Measurements from ENCODE around the gene GPBP1.
"Not testable (repeated sequence)": the region's sequence is repeated elsewhere in the genome, so short reads cannot be mapped to it uniquely, and the experiment has no call there.

Gene GPBP1

DNA sequence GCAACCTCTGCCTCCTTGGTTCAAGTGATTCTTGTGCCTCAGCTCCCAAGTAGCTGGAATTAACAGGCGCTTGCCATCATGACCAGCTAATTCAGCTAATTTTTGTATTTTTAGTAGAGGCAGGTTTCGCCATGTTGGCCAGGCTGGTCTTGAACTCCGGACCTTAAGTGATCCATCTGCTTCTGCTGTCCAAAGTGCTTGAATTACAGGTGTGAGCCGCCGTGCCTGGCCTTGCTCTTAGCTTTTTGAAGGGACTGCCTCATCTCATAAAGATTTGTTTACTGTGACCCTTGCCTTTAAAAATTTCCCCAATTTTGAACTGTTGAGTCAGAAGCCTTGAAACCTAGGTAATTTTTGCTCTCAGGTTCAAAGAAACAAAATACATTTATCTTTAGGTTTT, 17.3 kb downstream of the GPBP1 start:
- TF ChIP-seq CTCF (IDR thresholded peaks at IDR 0.05; ENCODE audit: insufficient read depth, low read length, poor library complexity, severe bottlenecking) (no peak), EZH2phosphoT487 (conservative IDR thresholded peaks at IDR 0.05; ENCODE audit: low read length) (no peak)
- peaks cover 50% of the 10 kb centered on the region for H4K20me1 ChIP-seq (ENCODE audit: low read depth, low read length)
- H3K79me2 ChIP-seq (ENCODE audit: insufficient read depth, low read length), result peaks cover 100% of the 10 kb centered on the region
- H3K4me3 ChIP-seq (ENCODE audit: insufficient read depth, low read length, poor library complexity, severe bottlenecking), result no peak overlapping the region
- no peak overlapping the region for H2AFZ ChIP-seq (ENCODE audit: low read depth, low read length, severe bottlenecking)
- no peaks in the 10 kb centered on the region for H3K9me2 ChIP-seq (replicated peaks; ENCODE audit: insufficient read depth, low read length)
- peaks cover 9% of the 10 kb centered on the region; the same call in 1 of the 2 replicates for H3F3A ChIP-seq (ENCODE audit: insufficient read depth)
- no peak overlapping the region for H3K4me2 ChIP-seq (ENCODE audit: low read depth, low read length, poor library complexity, severe bottlenecking)
- no peak overlapping the region for H3K9ac ChIP-seq (ENCODE audit: low read length)
- H3K27ac ChIP-seq (ENCODE audit: low read depth, low read length), result no peak overlapping the region
- no peaks in the 10 kb centered on the region for H3K27me3 ChIP-seq (ENCODE audit: low read length)
- peaks cover 13% of the 10 kb centered on the region; the same call in 1 of the 2 replicates for H3K36me3 ChIP-seq (ENCODE audit: low read length)
- no peaks in the 10 kb centered on the region for H3K9me3 ChIP-seq (ENCODE audit: insufficient read depth, low read length)

GRCh38 chr5:57191986-57192385, 18.1 kb downstream of the GPBP1 start:
- Histone ChIP-seq H3K4me3 (ENCODE audit: insufficient read depth, low read length, poor library complexity, severe bottlenecking) (no peak overlapping the region), H3K9ac (ENCODE audit: low read length) (no peak overlapping the region), H3F3A (ENCODE audit: insufficient read depth) (peaks cover 6% of the 10 kb centered on the region; the same call in 1 of the 2 replicates), H4K20me1 (ENCODE audit: low read depth, low read length) (peaks cover 46% of the 10 kb centered on the region), H2AFZ (ENCODE audit: low read depth, low read length, severe bottlenecking) (no peak overlapping the region), H3K79me2 (ENCODE audit: insufficient read depth, low read length) (peaks cover 100% of the 10 kb centered on the region), H3K9me2 (replicated peaks; ENCODE audit: insufficient read depth, low read length) (no peaks in the 10 kb centered on the region), H3K27ac (ENCODE audit: low read depth, low read length) (no peak overlapping the region), H3K4me2 (ENCODE audit: low read depth, low read length, poor library complexity, severe bottlenecking) (no peak overlapping the region), H3K9me3 (ENCODE audit: insufficient read depth, low read length) (no peaks in the 10 kb centered on the region), H3K27me3 (ENCODE audit: low read length) (no peaks in the 10 kb centered on the region), H3K36me3 (ENCODE audit: low read length) (peaks cover 14% of the 10 kb centered on the region; the same call in 1 of the 2 replicates)
- no peak for TF ChIP-seq EZH2phosphoT487 (conservative IDR thresholded peaks at IDR 0.05; ENCODE audit: low read length)
- no peak for TF ChIP-seq CTCF (IDR thresholded peaks at IDR 0.05; ENCODE audit: insufficient read depth, low read length, poor library complexity, severe bottlenecking)

DNA sequence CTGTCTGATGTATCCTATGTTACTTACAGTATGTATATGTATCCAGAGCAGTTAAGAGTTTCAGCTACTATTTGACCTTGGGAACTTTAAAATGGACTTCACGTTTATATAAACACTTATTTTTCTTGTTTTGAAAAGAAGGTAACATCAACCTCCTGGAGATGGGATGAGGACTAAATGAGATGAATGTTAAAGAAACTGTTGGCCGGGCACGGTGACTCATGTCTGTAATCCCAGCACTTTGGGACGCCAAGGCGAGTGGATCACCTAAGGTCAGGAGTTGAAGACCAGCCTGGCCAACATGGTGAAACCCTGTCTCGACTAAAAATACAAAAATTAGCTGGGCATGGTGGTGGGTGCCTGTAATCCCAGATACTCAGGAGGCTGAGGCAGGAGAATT, 19.0 kb downstream of the GPBP1 start:
- peaks cover 40% of the 10 kb centered on the region for H4K20me1 ChIP-seq (ENCODE audit: low read depth, low read length)
- H3K27ac ChIP-seq (ENCODE audit: low read depth, low read length); H3K4me3 ChIP-seq (ENCODE audit: insufficient read depth, low read length, poor library complexity, severe bottlenecking); H2AFZ ChIP-seq (ENCODE audit: low read depth, low read length, severe bottlenecking); H3K9ac ChIP-seq (ENCODE audit: low read length); H3K4me2 ChIP-seq (ENCODE audit: low read depth, low read length, poor library complexity, severe bottlenecking); H3K9me2 ChIP-seq (replicated peaks; ENCODE audit: insufficient read depth, low read length); H3F3A ChIP-seq (ENCODE audit: insufficient read depth); H3K27me3 ChIP-seq (ENCODE audit: low read length); H3K9me3 ChIP-seq (ENCODE audit: insufficient read depth, low read length): not testable (repeated sequence)
- H3K79me2 ChIP-seq (ENCODE audit: insufficient read depth, low read length), result peaks cover 100% of the 10 kb centered on the region
- peaks cover 14% of the 10 kb centered on the region; the same call in 1 of the 2 replicates for H3K36me3 ChIP-seq (ENCODE audit: low read length)

DNA sequence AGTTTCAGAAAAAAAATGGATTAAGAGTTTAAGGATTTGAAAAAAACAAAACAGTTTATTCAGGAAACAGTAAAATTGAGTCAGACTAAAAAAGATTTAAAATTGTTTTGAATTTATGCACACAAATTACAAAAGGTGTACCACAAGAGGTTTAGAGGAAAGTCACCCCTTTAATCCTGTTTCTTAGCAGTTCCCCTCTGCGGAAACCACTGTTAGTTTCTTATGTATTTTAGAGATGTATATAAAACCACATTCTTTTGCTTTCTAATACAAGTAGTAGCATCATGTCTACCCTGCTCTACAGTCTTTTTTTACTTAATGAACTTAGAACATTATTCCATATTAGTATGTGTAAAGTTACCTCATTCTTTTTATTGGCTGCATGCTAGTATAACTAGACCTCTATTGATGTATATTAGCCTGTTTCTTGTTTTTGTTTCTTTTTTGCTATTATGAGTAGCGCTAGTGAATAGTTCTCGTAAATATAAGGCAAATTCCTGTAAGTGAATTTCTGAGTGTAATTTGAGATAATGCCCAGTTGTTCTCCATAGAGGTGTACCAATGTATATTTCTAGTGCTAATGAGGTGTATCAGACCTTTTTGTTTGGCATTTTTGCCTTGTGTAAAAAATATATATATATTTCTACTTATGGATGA, 20.0 kb downstream of the GPBP1 start:
- no peak overlapping the region for H3K4me2 ChIP-seq (ENCODE audit: low read depth, low read length, poor library complexity, severe bottlenecking)
- no peak overlapping the region for H2AFZ ChIP-seq (ENCODE audit: low read depth, low read length, severe bottlenecking)
- H3K4me3 ChIP-seq (ENCODE audit: insufficient read depth, low read length, poor library complexity, severe bottlenecking), result no peak overlapping the region
- no peaks in the 10 kb centered on the region for H3F3A ChIP-seq (ENCODE audit: insufficient read depth)
- H4K20me1 ChIP-seq (ENCODE audit: low read depth, low read length), result peaks cover 42% of the 10 kb centered on the region
- no peak for TF ChIP-seq CTCF (IDR thresholded peaks at IDR 0.05; ENCODE audit: insufficient read depth, low read length, poor library complexity, severe bottlenecking)
- TF ChIP-seq EZH2phosphoT487 (conservative IDR thresholded peaks at IDR 0.05; ENCODE audit: low read length), result no peak
- no peaks in the 10 kb centered on the region for H3K9me3 ChIP-seq (ENCODE audit: insufficient read depth, low read length)
- no peaks in the 10 kb centered on the region for H3K27me3 ChIP-seq (ENCODE audit: low read length)
- H3K79me2 ChIP-seq (ENCODE audit: insufficient read depth, low read length), result peaks cover 100% of the 10 kb centered on the region
- no peaks in the 10 kb centered on the region for H3K9me2 ChIP-seq (replicated peaks; ENCODE audit: insufficient read depth, low read length)
- no peak overlapping the region for H3K27ac ChIP-seq (ENCODE audit: low read depth, low read length)
- H3K36me3 ChIP-seq (ENCODE audit: low read length), result peaks cover 14% of the 10 kb centered on the region; the same call in 1 of the 2 replicates
- H3K9ac ChIP-seq (ENCODE audit: low read length), result no peak overlapping the region
